Esophagus mucosa (tissue), 1 donor: ENCODE measurements around the gene TANC1. TPM values are rescaled to one million over a fixed set of nuclear protein-coding genes. Genes with fewer than 3 reads are reported as not detected.
A peak's percentile ranks its signal among the peaks of the same experiment; 100 is the strongest.
"Not testable (repeated sequence)": the region's sequence is repeated elsewhere in the genome, so short reads cannot be mapped to it uniquely, and the experiment has no call there.

ENCODE experiments used
- ATAC-seq: fragments of 200-7000 bp; cut with Tn5 transposase; one replicate; pipeline ENCODE4 v1.9.1; 2020
- total RNA-seq: library from RNA; stranded (reverse); gene quantifications from one replicate; pipeline ENCODE4 v1.2.4, GENCODE V29; 2023
- donor health status: DM: yes; HTN: yes; CAD: no.

TANC1 gene
- total RNA-seq, 1 donor from 2014 or later, result 23.8 TPM

GRCh38 chr2:159032580-159032979 lies 64.1 kb downstream of the TANC1 start:
- ATAC-seq, result no peak

- ATAC-seq, result no peak
Observed at GRCh38 chr2:159034713-159035112, 66.3 kb downstream of the TANC1 start.

DNA sequence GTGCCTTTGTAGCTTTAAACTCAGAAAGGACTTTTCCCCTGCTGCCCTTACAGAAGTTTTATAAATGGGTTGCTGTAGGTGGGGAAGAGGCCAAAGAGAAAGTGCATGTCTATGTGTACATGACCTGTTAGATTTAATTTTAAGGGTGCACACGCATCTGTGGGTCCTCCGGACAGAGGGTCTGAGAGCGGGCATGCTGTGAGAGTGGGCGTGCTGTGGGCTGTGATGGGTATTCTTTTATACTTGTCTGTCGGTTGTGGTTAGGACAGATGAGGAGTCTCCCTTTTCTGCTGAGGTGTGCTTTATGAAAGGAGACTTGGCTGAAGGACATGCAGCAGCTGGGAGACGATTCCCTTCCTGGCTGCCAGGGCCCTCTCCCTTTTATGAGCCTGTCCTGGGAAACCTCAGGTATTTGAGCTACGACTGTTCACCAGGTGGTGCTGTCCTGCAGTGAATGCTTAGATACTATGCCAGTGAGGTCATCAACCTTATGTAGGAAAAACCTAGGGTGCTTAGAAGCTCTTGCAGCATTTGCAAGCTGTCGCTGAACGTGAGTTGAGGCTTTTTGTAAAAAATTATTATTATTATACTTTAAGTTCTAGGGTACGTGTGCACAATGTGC lies 67.5 kb downstream of the TANC1 start:
- ATAC-seq, result peak; percentile 98

DNA sequence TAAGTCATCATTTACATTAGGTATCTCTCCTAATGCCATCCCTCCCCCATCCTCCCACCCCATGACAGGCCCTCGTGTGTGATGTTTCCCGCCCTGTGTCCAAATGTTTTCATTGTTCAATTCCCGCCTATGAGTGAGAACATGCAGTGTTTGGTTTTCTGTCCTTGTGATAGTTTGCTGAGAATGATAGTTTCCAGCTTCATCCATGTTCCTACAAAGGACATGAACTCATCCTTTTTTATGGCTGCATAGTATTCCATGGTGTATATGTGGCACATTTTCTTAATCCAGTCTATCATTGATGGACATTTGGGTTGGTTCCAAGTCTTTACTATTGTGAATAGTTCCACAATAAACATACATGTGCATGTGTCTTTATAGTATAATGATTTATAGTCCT lies 68.0 kb downstream of the TANC1 start:
- ATAC-seq, result not testable (repeated sequence)

GRCh38 chr2:159041328-159041727 lies 72.9 kb downstream of the TANC1 start:
- ATAC-seq, result not testable (repeated sequence)

DNA sequence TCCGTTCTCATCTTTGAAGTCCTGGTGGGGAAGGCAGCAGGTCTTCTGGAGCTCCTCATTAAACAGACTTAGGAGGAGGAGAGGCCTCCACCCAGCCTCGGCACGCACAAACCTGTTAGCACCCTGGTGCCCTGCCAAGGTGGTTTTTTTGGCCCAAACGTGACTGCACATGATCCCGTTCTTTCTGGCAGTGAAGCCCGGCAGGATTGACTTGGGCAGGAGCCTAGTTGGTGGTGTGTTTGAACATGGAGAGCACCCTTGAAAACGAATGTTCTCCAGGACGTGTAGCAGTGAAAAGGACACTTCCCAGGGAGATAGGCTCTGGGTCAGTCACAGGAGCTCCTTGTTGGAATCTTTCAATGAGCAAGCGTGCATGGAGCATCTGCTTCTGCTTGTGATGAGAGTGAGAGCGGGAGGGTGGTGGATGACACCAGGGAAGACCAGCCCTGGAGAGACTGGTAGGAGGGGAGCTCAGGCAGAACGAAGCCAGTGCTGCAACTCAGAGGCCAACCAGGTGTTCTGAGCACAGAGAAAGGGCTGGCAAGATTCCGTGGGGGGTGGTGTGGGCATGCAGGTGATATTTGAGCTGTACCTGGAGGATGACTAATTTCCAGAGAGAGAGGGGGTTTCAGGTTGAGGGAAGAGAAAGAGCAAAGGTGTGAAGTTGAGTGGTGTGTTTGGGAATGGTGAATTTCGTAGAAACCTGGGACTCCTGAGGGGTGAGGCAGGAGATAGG lies 73.8 kb downstream of the TANC1 start:
- ATAC-seq, result peak; percentile 85

DNA sequence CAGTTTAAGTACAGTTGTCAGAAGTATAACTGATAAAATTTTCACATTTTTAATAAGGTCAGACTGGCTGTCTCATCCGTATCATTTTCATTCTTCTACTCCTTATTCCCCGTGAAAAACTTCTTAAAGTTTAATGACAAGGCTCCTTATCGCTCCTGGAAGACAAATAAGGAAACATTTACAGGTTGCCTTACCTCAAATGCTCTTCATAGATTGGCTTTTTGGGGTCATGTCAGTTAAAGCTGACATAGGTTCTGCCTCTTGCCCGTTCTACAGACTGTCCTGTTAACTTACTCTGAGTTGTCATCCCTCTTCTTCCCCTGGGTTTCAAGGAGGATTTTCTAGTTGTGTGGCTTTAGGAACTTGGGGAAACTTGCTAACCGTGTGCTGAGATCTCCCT lies 75.3 kb downstream of the TANC1 start:
- ATAC-seq, result no peak

- ATAC-seq, result peak; percentile 64
Observed at GRCh38 chr2:159044804-159045286, 76.4 kb downstream of the TANC1 start.

GRCh38 chr2:159045545-159046454 lies 77.4 kb downstream of the TANC1 start:
- no peak for ATAC-seq

DNA sequence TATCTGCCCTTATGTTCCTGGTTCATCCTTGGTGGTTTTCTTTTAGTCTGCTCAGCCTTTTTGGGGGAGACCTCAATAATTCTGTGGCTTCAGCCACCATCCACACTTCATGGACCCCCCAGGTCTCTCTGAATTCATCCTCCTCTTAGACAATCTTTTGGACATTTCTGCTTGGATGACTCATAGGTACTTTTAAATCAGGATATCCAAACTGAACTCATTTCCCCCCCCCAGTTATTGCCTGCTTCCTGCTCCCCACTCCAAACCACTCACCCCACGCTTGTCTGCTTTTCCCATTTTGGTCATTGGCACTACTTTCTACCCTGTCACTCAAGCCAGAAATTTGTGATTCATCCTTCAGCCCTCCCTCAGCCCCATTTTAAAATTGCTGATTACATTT lies 78.5 kb downstream of the TANC1 start:
- no peak for ATAC-seq

GRCh38 chr2:159050426-159050825 lies 82.0 kb downstream of the TANC1 start:
- ATAC-seq, result no peak

DNA sequence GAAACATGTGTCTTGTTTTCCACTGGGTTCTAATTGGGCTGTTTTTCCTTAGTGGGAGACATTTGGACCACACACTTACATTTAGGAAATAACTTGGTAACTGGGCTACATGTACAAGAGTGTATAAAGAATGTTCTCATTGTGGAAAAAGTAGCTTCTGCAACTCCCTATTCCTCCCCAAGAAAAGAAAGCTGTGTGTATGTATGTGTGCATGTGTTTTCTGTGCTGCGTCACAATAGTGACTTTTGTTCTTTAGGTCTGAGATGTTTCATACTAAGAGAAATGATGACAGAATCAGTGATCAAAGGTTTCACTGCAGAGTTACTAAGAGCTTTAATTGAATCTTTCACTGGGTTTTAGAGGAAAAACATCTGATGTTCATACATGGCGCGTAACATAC lies 82.7 kb downstream of the TANC1 start:
- ATAC-seq, result no peak

DNA sequence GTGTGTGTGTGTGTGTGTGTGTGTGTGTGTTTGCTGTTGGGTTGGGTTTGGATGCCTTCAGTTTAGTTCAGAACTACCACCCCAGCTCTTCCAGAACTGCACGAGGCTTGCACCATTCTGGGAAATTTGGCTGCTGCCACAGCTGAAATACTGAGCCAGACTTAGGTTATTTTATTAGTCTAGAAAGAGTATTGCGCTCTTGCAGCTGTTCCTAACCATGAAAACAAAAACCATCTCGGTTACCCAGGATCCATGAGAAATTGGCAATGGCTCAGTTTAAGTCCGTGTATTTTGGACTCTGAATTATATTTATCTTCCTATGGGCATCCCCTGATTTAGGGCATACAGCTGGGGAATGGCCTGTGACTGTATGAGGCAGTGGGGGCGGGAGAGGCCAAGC lies 83.2 kb downstream of the TANC1 start:
- no peak for ATAC-seq

GRCh38 chr2:159052157-159052601 lies 83.7 kb downstream of the TANC1 start:
- ATAC-seq, result no peak

GRCh38 chr2:159053161-159054031 lies 85.0 kb downstream of the TANC1 start:
- no peak for ATAC-seq

DNA sequence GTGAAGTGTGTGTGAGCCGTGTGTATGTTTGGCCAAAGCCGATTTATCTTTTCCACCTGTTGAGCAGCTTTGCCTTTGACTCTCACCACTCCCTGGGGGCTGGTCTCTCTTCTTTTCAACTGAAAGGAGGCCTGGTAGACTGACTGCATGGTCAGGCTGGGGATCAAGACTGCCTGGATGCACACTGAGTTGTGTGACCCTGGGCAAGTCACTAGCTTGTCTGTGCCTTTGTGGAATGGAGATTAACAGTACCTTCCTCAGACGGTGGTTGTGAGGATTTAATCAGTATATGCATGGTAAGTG lies 85.5 kb downstream of the TANC1 start:
- ATAC-seq, result no peak

GRCh38 chr2:159054985-159055384 lies 86.5 kb downstream of the TANC1 start:
- peak; percentile 80 for ATAC-seq

GRCh38 chr2:159060518-159060917 lies 92.1 kb downstream of the TANC1 start:
- no peak for ATAC-seq

GRCh38 chr2:159063677-159064076 lies 95.2 kb downstream of the TANC1 start:
- ATAC-seq, result no peak

DNA sequence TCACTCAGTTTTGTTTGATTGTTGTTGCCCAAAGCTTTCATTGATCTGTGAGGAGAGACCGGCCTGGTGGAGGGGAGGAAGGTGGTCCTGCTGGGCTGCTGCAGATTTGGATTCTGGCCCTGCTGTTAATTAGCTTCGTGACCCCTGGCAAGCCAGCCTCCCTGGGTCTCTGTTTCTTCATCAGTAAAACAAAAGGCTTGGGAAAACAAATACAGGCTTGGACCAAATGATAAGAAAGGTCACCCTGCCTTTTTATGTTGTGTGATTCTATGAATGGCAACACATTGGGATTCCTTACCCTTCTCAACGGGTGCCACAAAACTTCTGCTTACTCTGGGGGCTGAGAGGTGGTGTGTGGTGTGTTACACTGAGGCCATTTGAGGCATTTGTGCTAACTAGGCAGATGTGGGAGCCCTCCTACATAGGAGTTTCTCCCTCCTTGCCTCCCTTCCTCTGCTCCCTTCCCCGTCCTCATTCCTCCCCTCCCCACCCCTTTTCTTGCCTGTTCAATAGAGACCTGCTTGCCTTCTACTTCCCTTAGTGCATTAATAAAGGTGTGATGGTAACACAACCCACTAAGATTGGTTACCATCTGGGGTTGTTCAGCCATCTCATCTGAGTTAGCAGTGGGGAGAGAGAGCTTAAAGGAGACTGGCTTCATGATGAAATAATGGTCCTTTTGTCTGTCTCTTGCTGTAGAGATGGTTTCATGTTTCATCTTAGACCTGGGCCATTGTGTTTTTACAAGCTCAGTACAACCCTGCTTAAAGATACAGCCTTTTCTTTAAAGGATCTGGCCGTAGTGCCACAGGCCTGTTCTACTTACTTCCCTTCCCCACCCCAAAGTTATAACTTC lies 96.2 kb downstream of the TANC1 start:
- peak; percentile 24 for ATAC-seq

DNA sequence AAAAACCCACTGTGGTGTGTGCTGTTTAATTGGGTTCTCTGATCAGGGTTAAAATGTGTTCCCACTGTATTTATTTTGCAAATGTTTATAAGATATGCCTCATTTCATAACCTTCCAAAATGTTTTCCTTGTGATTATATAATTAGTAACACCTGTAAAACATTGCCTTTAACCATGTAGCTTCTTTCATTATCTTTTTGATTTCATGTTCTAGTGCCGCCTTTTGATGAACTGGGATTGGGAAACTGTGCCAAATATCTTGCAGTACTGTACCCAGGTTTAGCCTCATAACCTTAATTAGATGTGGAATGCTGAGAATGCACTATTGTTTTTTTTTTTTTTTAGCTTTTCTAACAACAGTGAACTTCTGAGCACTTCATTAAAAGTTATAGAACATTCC lies 96.9 kb downstream of the TANC1 start:
- ATAC-seq, result no peak
